Esophagus muscularis mucosa (tissue), 4 donors: ENCODE data around the gene SFRP5. TPM values are rescaled to one million over a fixed set of nuclear protein-coding genes. Genes with fewer than 3 reads are reported as not detected.

Experiments
- DNase-seq: peaks from one replicate; pipeline ENCODE4 v3.0.0-alpha.2; 2017; ENCODE audit errors: extremely low spot score
- H3K27ac ChIP-seq, 4 donors: fragments of 200-600 bp; sonication (generic); replicated peaks in 1 of 4; 1 replicate in 3 of 4; 2 replicates in 1 of 4; pipeline ENCODE4 v1.5.1; 2016 to 2019; ENCODE audit warnings: mild to moderate bottlenecking in 1 of 4
- H3K27me3 ChIP-seq, 4 donors: fragments of 200-600 bp; sonication (generic); one replicate each; pipeline versions ENCODE4 v1.5.1 to v1.6.0; 2016 to 2019
- H3K36me3 ChIP-seq, 4 donors: fragments of 200-600 bp; sonication (generic); one replicate each; pipeline ENCODE4 v1.5.1; 2016 to 2019
- H3K4me1 ChIP-seq, 4 donors: fragments of 200-600 bp; sonication (generic); one replicate each; pipeline ENCODE4 v1.5.1; 2016 to 2019
- H3K4me3 ChIP-seq, 4 donors: fragments of 200-600 bp; sonication (generic); 1 replicate in 2 of 4; 2 replicates in 2 of 4; pipeline ENCODE4 v1.5.1; 2016 to 2019; ENCODE audit warnings: mild to moderate bottlenecking in 4 of 4, moderate library complexity in 1 of 4
- H3K9me3 ChIP-seq, 4 donors: fragments of 200-600 bp; sonication (generic); 1 replicate in 3 of 4; 2 replicates in 1 of 4; pipeline ENCODE4 v1.5.1; 2016 to 2019
- CTCF ChIP-seq, 3 experiments: fragments of 200-600 bp in 2 of 3; fragments of 450-650 bp in 1 of 3; sonication (generic) in 2 of 3; IDR thresholded peaks; one replicate each; pipeline ENCODE4 v1.5.1; 2017 to 2019; ENCODE audit warnings: antibody characterized with exemption in 3 of 3, mild to moderate bottlenecking in 2 of 3, moderate library complexity in 1 of 3
- EP300 ChIP-seq: sonication (generic); formaldehyde crosslinking; IDR thresholded peaks from one replicate; pipeline ENCODE4 v1.6.1; 2017; ENCODE audit warnings: antibody characterized with exemption
- POLR2A ChIP-seq: fragments of 450-650 bp; IDR thresholded peaks from one replicate; pipeline ENCODE4 v1.6.1; 2017; ENCODE audit warnings: antibody characterized with exemption, moderate library complexity, mild to moderate bottlenecking, low read depth
- POLR2AphosphoS5 ChIP-seq, 2 donors: sonication (generic); formaldehyde crosslinking; IDR thresholded peaks; one replicate each; pipeline ENCODE4 v1.6.1; 2017; ENCODE audit warnings: antibody characterized with exemption in 2 of 2
- WGBS: methylation state at CpG from one replicate; pipeline ENCODE4 v1.1.5; 2018; 5-methylcytosine and 5-hydroxymethylcytosine counted together
- intact Hi-C: fragments of 100-400 bp; cut with DNase I; formaldehyde crosslinking; loops from one replicate; pipeline ENCODE4 v1.15.1; 2023
- total RNA-seq, 4 donors: library from RNA; depleted of rRNA; stranded (reverse); fragments of >200 nt; gene quantifications; one replicate each; pipeline versions ENCODE4 v1.1.0 to v1.2.1, GENCODE V29; 2016

SFRP5 gene
- total RNA-seq, 4 donors from 2014 or later: 19.9 to 41.3 (median 34.8) TPM

DNA sequence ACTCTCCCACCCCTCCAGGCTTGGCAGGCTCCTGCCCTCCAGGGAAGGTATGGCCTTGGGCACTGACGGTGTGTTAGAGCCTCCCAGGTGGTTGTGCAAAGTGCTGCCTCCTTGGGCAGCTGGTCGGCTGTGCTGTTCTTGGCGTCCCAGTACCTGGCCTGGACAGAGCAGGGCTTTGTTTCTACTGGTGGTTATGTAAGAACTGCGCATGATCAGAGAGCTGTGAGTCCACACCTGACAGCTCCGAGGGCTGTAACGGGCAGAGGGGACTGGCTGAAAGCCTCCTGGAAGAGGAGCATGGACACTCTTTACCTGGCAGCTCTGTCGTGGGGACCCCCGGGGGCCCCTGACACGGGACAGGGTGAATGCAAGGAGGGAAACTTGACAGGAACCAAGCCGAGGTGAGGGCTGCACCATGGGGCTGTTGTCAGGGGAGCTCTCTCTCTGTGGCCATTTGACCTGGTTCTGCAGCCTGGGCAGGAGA, 3.1 kb upstream of the SFRP5 start:
- 61% methylated on average over 6 of the region's 10 CpGs for WGBS
- Histone ChIP-seq H3K9me3 (no peaks in the 10 kb centered on the region), H3K4me1 (peaks cover 0 to 15% (median 11%) of the 10 kb centered on the region in 4 donors), H3K27me3 (peaks cover 0 to 50% (median 13%) of the 10 kb centered on the region in 4 donors), H3K36me3 (no peaks in the 10 kb centered on the region), H3K27ac (no peak overlapping the region), H3K4me3 (no peak overlapping the region)
- DNase-seq: no peak
- TF ChIP-seq EP300 (no peak), POLR2A (no peak), POLR2AphosphoS5 (IDR thresholded peaks at IDR 0.05) (no peak), CTCF (IDR thresholded peaks at IDR 0.05) (no peak)
- intact Hi-C loops: no loop called here

- H3K36me3 ChIP-seq: no peaks in the 10 kb centered on the region
- H3K27ac ChIP-seq: no peak overlapping the region
- no peak for TF ChIP-seq EP300
- intact Hi-C loops: no loop called here
- peaks cover 0 to 65% (median 13%) of the 10 kb centered on the region in 4 donors for H3K27me3 ChIP-seq
- no peak overlapping the region for H3K4me3 ChIP-seq
- WGBS: 40% methylated on average over 1 of the region's 1 CpG
- no peaks in the 10 kb centered on the region for H3K9me3 ChIP-seq
- DNase-seq: no peak
- peaks cover 0 to 15% (median 11%) of the 10 kb centered on the region in 4 donors for H3K4me1 ChIP-seq
These were observed 1.3 kb upstream of the SFRP5 start for GRCh38 chr10:97773096-97773495.

DNA sequence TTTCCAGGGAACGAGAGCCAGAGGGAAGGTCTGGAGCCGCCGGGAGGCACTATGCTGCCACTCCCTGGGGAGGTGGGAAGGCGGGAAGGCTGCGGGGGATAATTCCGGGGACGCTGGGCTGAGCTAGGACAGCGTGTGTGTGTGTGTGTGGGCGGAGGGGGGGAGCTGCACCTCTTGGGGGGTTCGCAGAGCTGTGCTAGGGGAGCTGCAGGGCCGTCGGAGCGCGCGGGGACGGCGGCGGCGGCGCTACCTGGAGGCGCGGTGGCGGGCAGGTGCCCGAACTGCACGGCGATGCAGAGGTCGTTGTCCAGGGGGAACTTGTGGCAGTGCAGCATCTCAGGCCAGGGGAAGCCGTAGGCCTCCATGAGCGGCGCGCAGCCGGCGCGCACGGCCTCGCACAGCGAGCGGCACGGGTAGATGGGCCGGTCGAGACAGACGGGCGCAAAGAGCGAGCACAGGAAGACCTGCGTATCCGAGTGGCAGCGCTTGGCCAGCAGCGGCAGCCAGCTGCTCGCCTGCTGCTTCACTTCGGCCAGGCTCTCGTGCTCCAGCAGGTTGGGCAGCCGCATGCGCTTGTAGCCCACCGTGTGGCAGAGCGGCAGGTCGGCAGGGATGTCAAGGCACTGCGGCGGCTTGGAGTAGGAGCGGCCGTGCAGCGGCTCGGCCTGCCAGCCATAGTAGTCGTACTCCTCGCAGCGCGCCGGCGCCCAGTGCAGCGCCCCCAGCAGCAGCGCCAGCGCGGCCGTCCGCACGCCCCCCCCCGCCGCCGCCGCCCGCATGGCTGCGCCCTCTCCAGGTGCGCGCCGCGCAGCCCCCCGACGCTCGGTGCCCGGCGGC, 526 bp downstream of the SFRP5 start:
- Histone ChIP-seq H3K27ac (no peak overlapping the region), H3K9me3 (no peaks in the 10 kb centered on the region), H3K36me3 (no peaks in the 10 kb centered on the region), H3K4me3 (peak overlapping the region; percentile 40 to 48 (median 44)), H3K27me3 (peaks cover 0 to 78% (median 13%) of the 10 kb centered on the region in 4 donors), H3K4me1 (peaks cover 0 to 15% (median 11%) of the 10 kb centered on the region in 4 donors)
- no peak for DNase-seq
- 2% methylated on average over 29 of the region's 90 CpGs for WGBS
- intact Hi-C loops: no loop called here
- TF ChIP-seq CTCF (IDR thresholded peaks at IDR 0.05) (no peak), POLR2AphosphoS5 (IDR thresholded peaks at IDR 0.05) (no peak), EP300 (no peak), POLR2A (no peak)

GRCh38 chr10:97770255-97770654, 1.5 kb downstream of the SFRP5 start:
- H3K36me3 ChIP-seq: no peaks in the 10 kb centered on the region
- peak overlapping the region; percentile 40 to 48 (median 44) for H3K4me3 ChIP-seq
- DNase-seq: no peak
- WGBS: 74% methylated on average over 5 of the region's 5 CpGs
- TF ChIP-seq CTCF (IDR thresholded peaks at IDR 0.05): no peak
- TF ChIP-seq POLR2AphosphoS5 (IDR thresholded peaks at IDR 0.05): no peak
- TF ChIP-seq POLR2A: no peak
- no peak for TF ChIP-seq EP300
- H3K27ac ChIP-seq: no peak overlapping the region
- peaks cover 0 to 15% (median 11%) of the 10 kb centered on the region in 4 donors for H3K4me1 ChIP-seq
- intact Hi-C loops: no loop called here
- peaks cover 0 to 78% (median 13%) of the 10 kb centered on the region in 4 donors for H3K27me3 ChIP-seq
- H3K9me3 ChIP-seq: no peaks in the 10 kb centered on the region
